ENCODE data around the gene ALK.

GRCh38 chr2:29743516-29743915 lies 177.9 kb downstream of the ALK start:
- no peak for TF ChIP-seq CTCF (IDR thresholded peaks at IDR 0.05)
- TF ChIP-seq KDM1A (IDR thresholded peaks at IDR 0.05; ENCODE audit: low read depth) = no peak
- no peak for TF ChIP-seq EHMT2 (IDR thresholded peaks at IDR 0.05; ENCODE audit: low read depth)
- TF ChIP-seq RAD21 (conservative IDR thresholded peaks at IDR 0.05 in 1 of 2, IDR thresholded peaks at IDR 0.05 in 1 of 2) = no peak
- no peak for TF ChIP-seq SMC3 (IDR thresholded peaks at IDR 0.05)

All from A549 (cell line).